ENCODE data around the gene SDHAF2. TPM values are rescaled to one million over a fixed set of nuclear protein-coding genes. Genes with fewer than 3 reads are reported as not detected.

The SDHAF2 gene
- total and polyA plus RNA-seq, 2 of the 13 experiments (the other 11 are each of a cell fraction or from before 2014, with no cell fraction given): 44.2 to 70.4 TPM

DNA sequence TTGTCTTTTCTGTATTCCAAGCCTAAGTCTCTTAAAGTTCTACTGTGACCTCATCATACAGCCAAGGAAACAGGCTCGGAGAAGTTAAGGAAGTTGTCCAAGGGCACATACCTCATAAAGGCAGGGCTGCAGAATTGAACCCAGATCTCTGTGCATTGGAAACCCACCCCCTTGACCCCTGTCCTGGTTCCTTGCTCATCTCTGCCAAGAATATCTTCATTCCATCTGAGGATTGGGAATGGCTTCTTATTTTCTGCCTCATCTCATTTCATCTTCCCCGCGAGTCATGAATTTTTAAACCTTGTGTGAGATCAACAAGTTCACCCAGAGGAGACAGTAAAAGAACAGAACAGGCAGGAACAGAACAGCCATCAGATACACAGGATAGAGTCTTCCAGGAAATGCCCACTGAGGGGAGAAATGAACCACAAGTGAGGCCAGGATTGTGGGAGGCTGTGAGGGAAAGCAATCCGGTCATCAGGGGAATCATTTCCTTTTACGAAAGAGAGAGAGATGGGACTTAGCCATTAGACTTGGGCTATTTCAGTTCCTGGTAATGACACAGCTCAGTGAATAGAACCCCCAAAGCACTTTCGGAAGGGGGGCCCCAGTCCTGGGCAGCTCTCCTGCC lies 44.2 kb downstream of the SDHAF2 start:
- Histone ChIP-seq H3K79me2 (ENCODE audit: insufficient read depth, low read length) (no peaks in the 10 kb centered on the region), H3K4me1 (ENCODE audit: insufficient read depth, low read length) (peaks cover 11% of the 10 kb centered on the region), H4K20me1 (ENCODE audit: insufficient read depth, low read length) (no peaks in the 10 kb centered on the region), H3K27ac (ENCODE audit: extremely low read length, insufficient read depth, low read length) (no peak overlapping the region), H3K4me2 (ENCODE audit: low read depth, low read length) (no peak overlapping the region), H3K9ac (ENCODE audit: insufficient read depth, low read depth, low read length) (no peak overlapping the region), H3K9me3 (ENCODE audit: low read length) (no peaks in the 10 kb centered on the region), H3K4me3 (replicated peaks in 1 of 3; ENCODE audit: insufficient read depth in 1 of 3, low read depth in 2 of 3, low read length in 3 of 3) (no peak overlapping the region), H3K27me3 (ENCODE audit: control insufficient read depth in 1 of 2, insufficient read depth in 2 of 2, low read length in 2 of 2) (no peaks in the 10 kb centered on the region), H3K36me3 (replicated peaks in 1 of 2; ENCODE audit: control insufficient read depth in 1 of 2, insufficient read depth in 2 of 2, low read length in 2 of 2) (no peaks in the 10 kb centered on the region), H2AFZ (ENCODE audit: low read length) (no peak overlapping the region)
- POLR2A ChIA-PET: no interaction called here
- ATAC-seq (no peak), FAIRE-seq (no peak), DNase-seq (ENCODE audit: low spot score) (no peak)
- CTCF ChIA-PET (ENCODE audit: low intra/inter-chr PET ratio, low total read pairs): no interaction called here
- TF ChIP-seq MTA3 (CRISPR knock-in tag; IDR thresholded peaks at IDR 0.05) (no peak), ZNF615 (CRISPR knock-in tag; IDR thresholded peaks at IDR 0.05; ENCODE audit: borderline replicate concordance) (no peak), ZNF329 (CRISPR knock-in tag; IDR thresholded peaks at IDR 0.05; ENCODE audit: low read depth) (no peak), GTF3A (CRISPR knock-in tag; conservative IDR thresholded peaks at IDR 0.05) (no peak), NAIF1 (CRISPR knock-in tag; IDR thresholded peaks at IDR 0.05; ENCODE audit: borderline replicate concordance) (no peak), MIXL1 (CRISPR knock-in tag; IDR thresholded peaks at IDR 0.05) (no peak), ZFY (CRISPR knock-in tag; IDR thresholded peaks at IDR 0.05) (no peak), ZNF207 (IDR thresholded peaks at IDR 0.05; ENCODE audit: borderline replicate concordance) (no peak), ZFP90 (CRISPR knock-in tag; IDR thresholded peaks at IDR 0.05; ENCODE audit: borderline replicate concordance) (no peak), HOXA9 (CRISPR knock-in tag; IDR thresholded peaks at IDR 0.05; ENCODE audit: borderline replicate concordance) (no peak), SIN3B (IDR thresholded peaks at IDR 0.05; ENCODE audit: low read length) (no peak), ZMAT3 (CRISPR knock-in tag; conservative IDR thresholded peaks at IDR 0.05) (no peak), ZNF7 (CRISPR knock-in tag; IDR thresholded peaks at IDR 0.05) (no peak), ZNF549 (CRISPR knock-in tag; IDR thresholded peaks at IDR 0.05) (no peak), REPIN1 (CRISPR knock-in tag; IDR thresholded peaks at IDR 0.05; ENCODE audit: borderline replicate concordance, low read depth) (no peak)
- TF ChIP-seq, protein P1, sequence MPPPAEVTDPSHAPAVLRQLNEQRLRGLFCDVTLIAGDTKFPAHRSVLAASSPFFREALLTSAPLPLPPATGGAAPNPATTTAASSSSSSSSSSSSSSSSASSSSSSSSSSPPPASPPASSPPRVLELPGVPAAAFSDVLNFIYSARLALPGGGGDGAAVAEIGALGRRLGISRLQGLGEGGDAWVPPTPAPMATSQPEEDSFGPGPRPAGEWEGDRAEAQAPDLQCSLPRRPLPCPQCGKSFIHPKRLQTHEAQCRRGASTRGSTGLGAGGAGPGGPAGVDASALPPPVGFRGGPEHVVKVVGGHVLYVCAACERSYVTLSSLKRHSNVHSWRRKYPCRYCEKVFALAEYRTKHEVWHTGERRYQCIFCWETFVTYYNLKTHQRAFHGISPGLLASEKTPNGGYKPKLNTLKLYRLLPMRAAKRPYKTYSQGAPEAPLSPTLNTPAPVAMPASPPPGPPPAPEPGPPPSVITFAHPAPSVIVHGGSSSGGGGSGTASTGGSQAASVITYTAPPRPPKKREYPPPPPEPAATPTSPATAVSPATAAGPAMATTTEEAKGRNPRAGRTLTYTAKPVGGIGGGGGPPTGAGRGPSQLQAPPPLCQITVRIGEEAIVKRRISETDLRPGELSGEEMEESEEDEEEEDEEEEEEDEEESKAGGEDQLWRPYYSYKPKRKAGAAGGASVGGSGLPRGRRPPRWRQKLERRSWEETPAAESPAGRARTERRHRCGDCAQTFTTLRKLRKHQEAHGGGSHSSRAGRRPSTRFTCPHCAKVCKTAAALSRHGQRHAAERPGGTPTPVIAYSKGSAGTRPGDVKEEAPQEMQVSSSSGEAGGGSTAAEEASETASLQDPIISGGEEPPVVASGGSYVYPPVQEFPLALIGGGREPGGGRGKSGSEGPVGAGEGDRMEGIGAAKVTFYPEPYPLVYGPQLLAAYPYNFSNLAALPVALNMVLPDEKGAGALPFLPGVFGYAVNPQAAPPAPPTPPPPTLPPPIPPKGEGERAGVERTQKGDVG (CRISPR knock-in tag; IDR thresholded peaks at IDR 0.05; ENCODE audit: borderline replicate concordance): no peak
- intact Hi-C loops (cut with micrococcal nuclease; ENCODE audit: unreplicated experiment) (no loop called here), in situ Hi-C loops (cut with HindIII; ENCODE audit: extremely low pct_ligation_motif_present, low pct_unique_long_range_greater_than_20kb) (no loop called here)
- no TSS peak for BruUV-seq (replicated peaks)
- WGBS (ENCODE audit: low lambda C conversion rate): 97% methylated on average over 6 of the region's 6 CpGs
